Measurements from ENCODE around the gene KRTAP10-6. TPM values are rescaled to one million over a fixed set of nuclear protein-coding genes. Genes with fewer than 3 reads are reported as not detected.

KRTAP10-6 gene
- polyA plus RNA-seq, 2 of the 4 experiments (the other 2 are of a cell fraction): not detected

- no peak for TF ChIP-seq USF2 (IDR thresholded peaks at IDR 0.05)
- no peak for TF ChIP-seq FOSB (CRISPR knock-in tag; IDR thresholded peaks at IDR 0.05)
- no peak for TF ChIP-seq HEYL (CRISPR knock-in tag; IDR thresholded peaks at IDR 0.05)
- no peak for TF ChIP-seq HDAC2 (IDR thresholded peaks at IDR 0.05)
- TF ChIP-seq ZNF302 (CRISPR knock-in tag; IDR thresholded peaks at IDR 0.05): no peak
- no peak for TF ChIP-seq RCOR1 (IDR thresholded peaks at IDR 0.05; ENCODE audit: low read depth, low read length)
- TF ChIP-seq POLR2AphosphoS2 (conservative IDR thresholded peaks at IDR 0.05; ENCODE audit: low read length): no peak
Measured at GRCh38 chr21:44556879-44557278, 35.4 kb downstream of the KRTAP10-6 start (continued).

- POLR2A ChIA-PET: no interaction called here
- Histone ChIP-seq H3K9me3 (no peaks in the 10 kb centered on the region), H3K4me2 (no peak overlapping the region), H3K27ac (no peak overlapping the region), H3K4me1 (no peaks in the 10 kb centered on the region), H3K4me3 (no peak overlapping the region)
- no peak for TF ChIP-seq RARB (CRISPR knock-in tag; IDR thresholded peaks at IDR 0.05)
- no peak for TF ChIP-seq RFX5 (IDR thresholded peaks at IDR 0.05)
- no peak for TF ChIP-seq FOXS1 (CRISPR knock-in tag; IDR thresholded peaks at IDR 0.05)
- CTCF ChIA-PET: no interaction called here
- FAIRE-seq (no peak), ATAC-seq (no peak), DNase-seq (ENCODE audit: low read depth in 1 of 2, low spot score in 1 of 2) (no peak)
- WGBS (ENCODE audit: missing lambda C conversion rate): 57% methylated on average over 10 of the region's 13 CpGs
Measured at GRCh38 chr21:44555200-44555875, 37.0 kb downstream of the KRTAP10-6 start.

- TF ChIP-seq ESRRA (IDR thresholded peaks at IDR 0.05; ENCODE audit: borderline replicate concordance, low read length) (no peak), SREBF2 (IDR thresholded peaks at IDR 0.05) (no peak), E2F6 (IDR thresholded peaks at IDR 0.05; ENCODE audit: borderline replicate concordance, low read depth) (no peak), MYC (IDR thresholded peaks at IDR 0.05; ENCODE audit: borderline replicate concordance, low read length) (no peak), GATA3 (IDR thresholded peaks at IDR 0.05; ENCODE audit: borderline replicate concordance) (no peak), RAD21 (conservative IDR thresholded peaks at IDR 0.05 in 1 of 2, IDR thresholded peaks at IDR 0.05 in 1 of 2) (no peak), EHF (CRISPR knock-in tag; IDR thresholded peaks at IDR 0.05) (no peak), HOXB5 (CRISPR knock-in tag; IDR thresholded peaks at IDR 0.05) (no peak), FOSB (CRISPR knock-in tag; IDR thresholded peaks at IDR 0.05) (no peak), ZFP36 (IDR thresholded peaks at IDR 0.05; ENCODE audit: borderline replicate concordance, partially characterized antibody) (no peak), FOXS1 (CRISPR knock-in tag; IDR thresholded peaks at IDR 0.05) (no peak), NPAS2 (CRISPR knock-in tag; IDR thresholded peaks at IDR 0.05; ENCODE audit: borderline replicate concordance) (no peak), JUNB (IDR thresholded peaks at IDR 0.05) (no peak), NFE2L2 (conservative IDR thresholded peaks at IDR 0.05; ENCODE audit: low read length) (no peak), BHLHE40 (IDR thresholded peaks at IDR 0.05; ENCODE audit: low read depth, low read length) (no peak)
- FAIRE-seq: no peak
- no peak for DNase-seq (ENCODE audit: low read depth in 1 of 2, low spot score in 1 of 2)
- H3K27ac ChIP-seq: no peak overlapping the region
- no peaks in the 10 kb centered on the region for H3K4me1 ChIP-seq
- CTCF ChIA-PET: no interaction called here
- ATAC-seq: no peak
- H3K9me3 ChIP-seq: no peaks in the 10 kb centered on the region; the same call in 2 of the 3 replicates
- no peak overlapping the region for H3K4me2 ChIP-seq
- H3K4me3 ChIP-seq: no peak overlapping the region
- WGBS (ENCODE audit: missing lambda C conversion rate): 69% methylated on average over 12 of the region's 13 CpGs
- POLR2A ChIA-PET: no interaction called here
Measured at GRCh38 chr21:44552681-44553080, 39.6 kb downstream of the KRTAP10-6 start.

- H3K4me3 ChIP-seq: no peak overlapping the region
- no peak for FAIRE-seq
- ChIA-PET CTCF (no interaction called here), POLR2A (no interaction called here)
- WGBS (ENCODE audit: missing lambda C conversion rate): 100% methylated on average over 1 of the region's 6 CpGs
- peaks cover 3% of the 10 kb centered on the region; the same call in 2 of the 3 replicates for H3K9me3 ChIP-seq
- no peaks in the 10 kb centered on the region for H3K4me1 ChIP-seq
- no peak for DNase-seq (ENCODE audit: low read depth in 1 of 2, low spot score in 1 of 2)
- H3K4me2 ChIP-seq: no peak overlapping the region
- no peak for ATAC-seq
- H3K27ac ChIP-seq: no peak overlapping the region
- TF ChIP-seq FOSL2 (IDR thresholded peaks at IDR 0.05): no peak
- no peak for TF ChIP-seq FOSL2 (CRISPR knock-in tag; IDR thresholded peaks at IDR 0.05)
- no peak for TF ChIP-seq TFCP2L1 (CRISPR knock-in tag; IDR thresholded peaks at IDR 0.05)
- TF ChIP-seq CHD4 (IDR thresholded peaks at IDR 0.05; ENCODE audit: borderline replicate concordance): no peak
- no peak for TF ChIP-seq ZNF302 (CRISPR knock-in tag; IDR thresholded peaks at IDR 0.05)
- no peak for TF ChIP-seq KDM1A (IDR thresholded peaks at IDR 0.05; ENCODE audit: low read depth)
- TF ChIP-seq RCOR1 (IDR thresholded peaks at IDR 0.05; ENCODE audit: low read depth, low read length): no peak
- TF ChIP-seq ZSCAN20 (CRISPR knock-in tag; IDR thresholded peaks at IDR 0.05): no peak
- TF ChIP-seq JUN (IDR thresholded peaks at IDR 0.05): no peak
- no peak for TF ChIP-seq HDAC2 (IDR thresholded peaks at IDR 0.05)
- no peak for TF ChIP-seq MAFK (IDR thresholded peaks at IDR 0.05; ENCODE audit: partially characterized antibody)
- no peak for TF ChIP-seq PHF8 (IDR thresholded peaks at IDR 0.05; ENCODE audit: borderline replicate concordance, low read depth)
- no peak for TF ChIP-seq NPAS2 (CRISPR knock-in tag; IDR thresholded peaks at IDR 0.05; ENCODE audit: borderline replicate concordance)
- no peak for TF ChIP-seq RNF2 (IDR thresholded peaks at IDR 0.05; ENCODE audit: borderline replicate concordance, low read depth)
- no peak for TF ChIP-seq USF2 (IDR thresholded peaks at IDR 0.05)
Measured at GRCh38 chr21:44552136-44552535, 40.2 kb downstream of the KRTAP10-6 start.
